HG02610 (cell line): ENCODE results near the gene DXO.

ENCODE experiments used
- ATAC-seq: cut with Tn5 transposase; IDR thresholded peaks from one replicate; pipeline ENCODE4 v1.9.1; 2021; ENCODE audit warnings: mild to moderate bottlenecking, moderate library complexity; ENCODE audit not compliant: unreplicated experiment

The DXO gene

DNA sequence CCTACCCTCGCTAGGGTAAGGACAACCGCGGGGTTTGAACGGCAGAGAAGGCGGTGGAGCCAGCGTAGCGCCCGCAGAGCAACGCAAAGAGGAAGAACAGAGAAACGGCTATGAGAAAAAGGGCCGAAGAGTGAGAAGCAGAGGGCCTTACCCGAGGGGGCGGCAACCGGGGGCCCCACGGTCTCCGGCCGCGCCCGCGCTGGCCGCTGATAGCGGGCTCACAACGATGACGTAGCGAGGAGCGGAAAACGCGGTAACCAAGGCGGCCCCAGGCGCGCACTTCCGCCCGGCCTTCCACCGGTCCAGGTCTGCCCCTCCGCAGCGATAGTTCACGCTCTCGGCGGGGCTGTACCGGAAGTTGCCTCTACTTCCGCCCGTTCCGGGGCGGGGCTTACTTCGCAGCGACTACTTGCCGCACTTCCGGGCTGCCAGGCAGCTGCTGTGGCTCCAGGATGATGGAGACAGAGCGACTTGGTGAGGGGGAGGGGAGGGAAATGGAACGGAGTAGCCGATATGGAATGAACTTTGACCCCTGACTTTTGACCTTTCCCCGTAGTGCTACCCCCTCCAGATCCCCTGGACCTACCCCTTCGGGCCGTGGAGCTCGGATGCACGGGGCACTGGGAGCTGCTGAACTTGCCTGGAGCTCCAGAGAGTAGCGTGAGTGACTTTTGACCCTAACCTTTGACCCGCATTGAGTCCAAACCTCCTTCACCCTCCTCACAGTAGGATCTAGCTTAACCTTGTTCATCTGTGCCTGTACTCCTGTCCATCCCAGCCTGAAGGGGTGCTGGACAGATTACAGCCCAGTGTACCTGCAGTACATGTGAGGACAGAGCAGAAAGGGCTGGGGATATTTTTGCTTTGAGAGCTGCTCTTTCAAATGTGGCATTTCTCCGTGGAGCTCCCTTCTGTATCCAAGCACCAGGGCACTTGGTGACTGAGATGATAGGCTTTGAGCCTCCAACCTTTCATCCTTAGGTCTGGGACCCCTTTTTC, 12.9 kb downstream of the DXO start, which contains the start of the genes NELFE and SKIC2:
Gene NELFE (minus strand): TSS at position 231 of the 999 bp plus-strand sequence. CDS start 525 bp downstream, outside the sequence.
Gene SKIC2 (plus strand): TSS at position 435 of the 999 bp plus-strand sequence. CDS start 18 bp downstream, at position 453.
- peak; percentile 95 for ATAC-seq

DNA sequence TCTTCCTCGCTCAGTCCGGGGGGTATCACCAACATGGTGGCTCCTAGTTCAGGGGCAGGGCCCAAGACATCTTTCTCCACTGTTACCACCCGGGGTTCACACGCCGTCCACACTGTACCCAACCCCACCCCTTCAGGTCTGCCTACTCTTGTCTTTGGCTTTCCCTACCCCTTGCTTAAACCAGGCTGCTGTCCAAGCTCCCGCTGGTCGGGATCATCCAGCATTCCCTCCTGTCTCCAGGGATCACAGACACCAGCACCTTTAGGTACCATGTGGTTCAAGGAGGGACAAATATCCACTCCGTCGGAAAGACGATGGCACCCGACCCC, 13.6 kb downstream of the DXO start:
- no peak for ATAC-seq

DNA sequence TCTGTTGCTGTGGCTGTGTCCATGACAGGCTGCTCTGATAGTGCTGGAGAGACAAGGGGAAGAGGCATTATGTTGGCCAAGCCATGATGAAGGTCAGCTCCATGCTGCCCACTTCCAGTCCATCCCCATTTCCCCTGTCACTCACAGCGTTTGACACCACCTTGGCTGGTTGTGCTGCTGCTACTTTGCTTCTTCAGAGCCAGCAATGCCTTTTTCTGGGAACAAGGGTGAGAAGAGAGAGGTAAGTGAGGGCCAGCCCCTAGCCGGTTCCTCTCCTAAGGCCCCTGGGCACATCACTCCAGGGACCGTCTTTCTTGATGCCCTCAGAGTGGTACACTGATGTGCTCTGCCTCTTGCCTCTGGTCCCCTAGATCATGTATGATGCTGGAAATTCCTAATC, 15.1 kb downstream of the DXO start:
- no peak for ATAC-seq

DNA sequence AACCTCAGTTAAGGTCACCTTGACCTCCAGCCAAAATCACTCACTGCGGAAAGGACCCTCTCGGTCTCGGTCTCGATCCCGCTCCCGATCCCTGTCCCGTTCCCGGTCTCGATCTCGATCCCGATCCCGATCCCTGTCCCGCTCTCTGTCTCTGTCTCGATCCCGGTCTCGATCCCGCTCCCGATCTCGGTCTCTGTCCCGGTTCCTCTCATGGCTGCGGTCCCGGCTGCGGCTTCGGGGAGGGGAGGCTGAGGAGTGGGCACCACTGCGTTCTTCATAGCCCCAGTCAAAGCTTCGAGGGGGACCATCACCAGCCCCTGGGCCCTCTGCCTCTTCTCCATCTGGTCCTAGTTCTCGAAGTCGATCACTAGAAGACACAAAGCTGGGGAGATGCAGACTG, 17.4 kb downstream of the DXO start:
- ATAC-seq, result no peak

DNA sequence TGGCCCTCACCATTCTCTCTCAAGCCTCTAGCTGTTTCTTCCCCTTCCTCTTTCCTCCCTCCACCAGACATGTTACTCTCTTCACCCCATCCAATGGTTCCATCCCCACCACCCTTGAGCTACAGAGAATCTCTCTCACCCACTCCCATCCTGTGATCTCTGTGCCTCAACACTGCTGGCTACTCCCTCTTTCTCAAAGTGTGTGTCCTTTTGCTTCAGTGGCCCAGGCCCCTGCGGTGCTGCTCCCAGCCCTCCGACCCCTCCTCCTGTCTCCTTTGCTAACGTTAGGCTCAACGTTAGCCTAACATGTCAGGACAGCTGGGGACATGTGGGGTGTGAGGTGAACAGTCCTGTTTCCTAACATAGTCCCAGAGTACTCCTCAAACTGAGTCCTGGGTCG, 19.0 kb downstream of the DXO start:
- ATAC-seq, result no peak

DNA sequence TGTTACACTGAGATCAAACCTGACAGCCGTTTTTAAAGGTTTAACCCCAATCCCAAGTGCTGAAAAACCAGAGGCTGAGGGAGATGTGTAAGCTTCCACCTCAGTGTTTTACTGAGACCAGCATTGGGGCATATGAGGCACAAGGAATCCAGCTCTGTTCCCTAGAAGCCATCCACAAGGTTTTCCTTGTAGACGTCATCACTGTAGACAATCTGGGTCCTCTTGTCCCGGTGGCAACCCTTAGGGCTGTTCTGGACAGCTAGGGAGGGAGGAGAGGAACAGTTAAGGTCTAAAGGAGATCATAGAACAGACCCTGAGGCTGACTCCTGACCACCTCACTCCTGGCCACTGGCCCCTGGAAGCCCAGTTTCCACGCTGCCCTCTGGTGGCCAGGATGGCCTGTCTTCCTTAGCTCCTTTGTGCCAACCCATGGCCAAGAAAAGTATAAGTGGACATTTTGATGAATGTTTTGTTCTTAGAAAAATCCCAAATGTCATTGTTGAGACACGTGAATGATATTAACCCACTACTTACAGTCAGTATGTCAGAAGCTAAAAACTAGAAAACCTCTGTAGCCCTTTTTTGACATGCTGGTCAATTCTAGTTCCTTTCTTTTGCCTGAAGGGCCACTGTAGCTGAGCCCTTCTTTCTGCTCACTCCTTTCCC, 19.7 kb downstream of the DXO start:
- no peak for ATAC-seq

DNA sequence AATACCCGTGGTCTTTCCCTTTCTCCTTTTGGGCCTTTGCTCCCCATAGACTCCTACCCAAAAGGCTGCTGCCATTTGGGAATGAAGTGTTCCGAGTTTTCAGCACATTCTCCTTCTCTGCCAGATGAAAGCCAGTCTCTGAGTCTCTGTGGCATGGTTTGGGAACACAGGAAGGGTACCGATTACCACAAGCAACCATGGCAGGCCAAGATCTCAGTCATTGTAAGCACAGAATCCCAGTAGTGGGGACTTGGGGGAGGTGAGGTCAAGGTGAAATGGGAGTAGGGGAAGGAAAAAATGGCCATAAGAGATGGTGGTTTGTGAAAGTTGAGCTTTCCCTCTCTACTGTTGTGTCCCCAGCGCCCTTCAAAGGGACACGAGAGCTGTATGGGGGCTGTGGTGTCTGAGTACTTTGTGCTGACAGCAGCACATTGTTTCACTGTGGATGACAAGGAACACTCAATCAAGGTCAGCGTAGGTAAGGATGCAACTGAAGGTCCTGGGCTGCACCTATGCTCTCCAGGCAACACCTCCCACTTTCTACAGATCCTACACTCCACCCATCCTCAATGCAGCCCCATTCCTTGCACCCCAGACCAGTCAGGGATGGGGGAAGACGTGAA, 21.9 kb downstream of the DXO start:
- no peak for ATAC-seq

DNA sequence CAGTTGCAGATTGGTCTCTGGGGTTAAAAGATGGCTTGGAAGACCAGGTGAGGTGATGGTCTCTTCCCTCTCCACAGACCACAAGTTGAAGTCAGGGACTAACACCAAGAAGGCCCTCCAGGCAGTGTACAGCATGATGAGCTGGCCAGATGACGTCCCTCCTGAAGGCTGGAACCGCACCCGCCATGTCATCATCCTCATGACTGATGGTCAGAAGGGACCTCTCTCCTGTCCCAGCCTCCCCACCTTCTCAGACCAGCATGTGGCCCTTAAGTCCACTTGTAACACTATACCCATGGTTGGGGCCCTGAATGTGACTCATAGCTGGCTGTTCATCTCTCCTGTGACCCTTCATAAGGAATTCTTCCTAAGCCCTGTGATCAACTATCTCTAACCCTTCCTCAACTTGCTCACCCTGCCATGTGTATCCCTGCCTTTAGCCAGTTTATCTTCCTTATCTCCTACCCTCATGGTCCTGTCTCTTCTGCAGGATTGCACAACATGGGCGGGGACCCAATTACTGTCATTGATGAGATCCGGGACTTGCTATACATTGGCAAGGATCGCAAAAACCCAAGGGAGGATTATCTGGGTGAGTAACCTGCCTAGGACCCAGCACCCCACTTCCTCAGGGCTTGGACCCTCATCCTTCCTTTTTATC, 23.1 kb downstream of the DXO start:
- no peak for ATAC-seq

DNA sequence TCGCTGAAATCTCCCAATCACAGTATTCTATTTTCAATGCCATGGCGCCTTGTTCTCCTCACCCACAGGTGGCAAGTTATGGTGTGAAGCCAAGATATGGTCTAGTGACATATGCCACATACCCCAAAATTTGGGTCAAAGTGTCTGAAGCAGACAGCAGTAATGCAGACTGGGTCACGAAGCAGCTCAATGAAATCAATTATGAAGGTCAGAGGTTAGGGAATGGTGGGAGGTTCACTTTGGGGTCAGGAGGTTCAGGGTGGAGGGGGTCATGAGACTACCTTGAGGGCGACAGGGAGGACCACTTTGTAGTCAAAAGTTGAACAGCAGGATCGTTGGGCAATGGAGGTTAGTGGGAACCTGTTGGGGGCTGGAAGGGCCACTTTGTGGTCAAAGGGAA, 23.6 kb downstream of the DXO start:
- ATAC-seq, result no peak

DNA sequence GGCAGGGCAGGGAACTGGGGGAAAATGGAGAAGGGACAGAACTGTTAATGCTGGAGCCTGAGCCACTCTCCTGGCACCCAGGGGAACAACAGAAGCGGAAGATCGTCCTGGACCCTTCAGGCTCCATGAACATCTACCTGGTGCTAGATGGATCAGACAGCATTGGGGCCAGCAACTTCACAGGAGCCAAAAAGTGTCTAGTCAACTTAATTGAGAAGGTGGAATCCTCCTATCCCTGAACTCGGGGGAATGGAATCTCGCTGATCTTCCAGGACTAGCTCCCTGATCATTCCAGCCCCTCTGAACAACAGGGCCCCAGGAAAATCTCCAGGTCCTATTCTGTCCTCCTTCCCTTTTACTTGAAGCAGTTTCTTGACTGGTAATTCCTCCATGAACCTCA, 24.1 kb downstream of the DXO start:
- ATAC-seq, result no peak

DNA sequence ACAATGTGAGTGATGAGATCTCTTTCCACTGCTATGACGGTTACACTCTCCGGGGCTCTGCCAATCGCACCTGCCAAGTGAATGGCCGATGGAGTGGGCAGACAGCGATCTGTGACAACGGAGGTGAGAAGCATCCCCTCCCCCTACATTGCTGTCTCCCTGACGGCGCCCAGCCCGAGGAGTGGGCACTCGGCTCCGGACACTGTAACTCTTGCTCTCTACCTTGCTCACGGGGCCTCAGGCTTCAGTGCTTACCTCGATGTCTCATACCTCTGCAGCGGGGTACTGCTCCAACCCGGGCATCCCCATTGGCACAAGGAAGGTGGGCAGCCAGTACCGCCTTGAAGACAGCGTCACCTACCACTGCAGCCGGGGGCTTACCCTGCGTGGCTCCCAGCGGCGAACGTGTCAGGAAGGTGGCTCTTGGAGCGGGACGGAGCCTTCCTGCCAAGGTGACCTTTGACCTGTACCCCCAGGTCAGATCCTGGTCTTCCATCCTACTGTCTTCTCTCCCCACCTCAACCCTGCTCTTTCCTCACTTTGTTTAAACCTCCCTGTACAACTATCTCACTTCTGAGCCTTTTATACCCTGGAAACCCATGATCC, 24.8 kb downstream of the DXO start:
- no peak for ATAC-seq

DNA sequence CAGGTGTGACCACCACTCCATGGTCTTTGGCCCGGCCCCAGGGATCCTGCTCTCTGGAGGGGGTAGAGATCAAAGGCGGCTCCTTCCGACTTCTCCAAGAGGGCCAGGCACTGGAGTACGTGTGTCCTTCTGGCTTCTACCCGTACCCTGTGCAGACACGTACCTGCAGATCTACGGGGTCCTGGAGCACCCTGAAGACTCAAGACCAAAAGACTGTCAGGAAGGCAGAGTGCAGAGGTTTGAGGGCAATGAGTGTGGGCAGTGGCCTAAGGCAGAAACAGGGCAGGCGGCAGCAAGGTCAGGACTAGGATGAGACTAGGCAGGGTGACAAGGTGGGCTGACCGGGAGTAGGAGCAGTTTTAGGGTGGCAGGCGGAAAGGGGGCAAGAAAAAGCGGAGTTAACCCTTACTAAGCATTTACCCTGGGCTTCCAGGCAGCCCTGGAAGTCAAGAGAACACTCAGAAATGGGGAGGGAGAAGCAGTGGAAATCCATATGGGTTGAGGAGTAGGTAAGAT, 25.5 kb downstream of the DXO start:
- no peak for ATAC-seq

DNA sequence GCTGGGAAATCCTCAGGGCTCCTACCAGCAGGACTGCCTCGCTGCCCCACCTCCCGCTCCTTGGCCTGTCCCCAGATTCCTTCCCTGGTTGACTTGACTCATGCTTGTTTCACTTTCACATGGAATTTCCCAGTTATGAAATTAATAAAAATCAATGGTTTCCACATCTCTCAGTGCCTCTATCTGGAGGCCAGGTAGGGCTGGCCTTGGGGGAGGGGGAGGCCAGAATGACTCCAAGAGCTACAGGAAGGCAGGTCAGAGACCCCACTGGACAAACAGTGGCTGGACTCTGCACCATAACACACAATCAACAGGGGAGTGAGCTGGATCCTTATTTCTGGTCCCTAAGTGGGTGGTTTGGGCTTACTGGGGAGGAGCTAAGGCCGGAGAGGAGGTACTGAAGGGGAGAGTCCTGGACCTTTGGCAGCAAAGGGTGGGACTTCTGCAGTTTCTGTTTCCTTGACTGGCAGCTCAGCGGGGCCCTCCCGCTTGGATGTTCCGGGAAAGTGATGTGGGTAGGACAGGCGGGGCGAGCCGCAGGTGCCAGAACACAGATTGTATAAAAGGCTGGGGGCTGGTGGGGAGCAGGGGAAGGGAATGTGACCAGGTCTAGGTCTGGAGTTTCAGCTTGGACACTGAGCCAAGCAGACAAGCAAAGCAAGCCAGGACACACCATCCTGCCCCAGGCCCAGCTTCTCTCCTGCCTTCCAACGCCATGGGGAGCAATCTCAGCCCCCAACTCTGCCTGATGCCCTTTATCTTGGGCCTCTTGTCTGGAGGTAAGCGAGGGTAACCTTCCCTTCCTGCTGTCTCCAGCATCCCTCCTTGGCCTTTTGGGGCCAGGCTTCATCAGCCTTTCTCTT, 26.2 kb downstream of the DXO start, which contains the start of gene CFB:
Gene CFB (plus strand): TSS at position 589 of the 863 bp plus-strand sequence. CDS start 127 bp downstream, at position 716.
- no peak for ATAC-seq

DNA sequence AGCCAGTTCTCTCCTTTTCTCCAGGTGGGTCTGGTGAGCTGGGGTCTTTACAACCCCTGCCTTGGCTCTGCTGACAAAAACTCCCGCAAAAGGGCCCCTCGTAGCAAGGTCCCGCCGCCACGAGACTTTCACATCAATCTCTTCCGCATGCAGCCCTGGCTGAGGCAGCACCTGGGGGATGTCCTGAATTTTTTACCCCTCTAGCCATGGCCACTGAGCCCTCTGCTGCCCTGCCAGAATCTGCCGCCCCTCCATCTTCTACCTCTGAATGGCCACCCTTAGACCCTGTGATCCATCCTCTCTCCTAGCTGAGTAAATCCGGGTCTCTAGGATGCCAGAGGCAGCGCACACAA, 26.8 kb downstream of the DXO start:
- no peak for ATAC-seq

DNA sequence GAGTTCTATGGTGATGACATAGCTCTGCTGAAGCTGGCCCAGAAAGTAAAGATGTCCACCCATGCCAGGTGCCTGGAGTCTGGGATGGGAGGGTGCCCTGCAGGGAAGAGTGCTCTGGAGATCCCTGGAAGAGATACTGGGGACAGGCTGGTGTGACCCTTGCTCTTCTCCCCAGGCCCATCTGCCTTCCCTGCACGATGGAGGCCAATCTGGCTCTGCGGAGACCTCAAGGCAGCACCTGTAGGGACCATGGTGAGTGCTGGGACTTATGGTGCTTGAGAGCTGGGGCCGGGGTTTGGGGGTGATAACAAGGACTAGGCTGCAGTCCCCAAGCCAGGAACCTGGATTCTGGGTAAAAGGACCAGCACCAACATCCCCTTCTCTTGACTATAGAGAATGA, 28.2 kb downstream of the DXO start:
- no peak for ATAC-seq

DNA sequence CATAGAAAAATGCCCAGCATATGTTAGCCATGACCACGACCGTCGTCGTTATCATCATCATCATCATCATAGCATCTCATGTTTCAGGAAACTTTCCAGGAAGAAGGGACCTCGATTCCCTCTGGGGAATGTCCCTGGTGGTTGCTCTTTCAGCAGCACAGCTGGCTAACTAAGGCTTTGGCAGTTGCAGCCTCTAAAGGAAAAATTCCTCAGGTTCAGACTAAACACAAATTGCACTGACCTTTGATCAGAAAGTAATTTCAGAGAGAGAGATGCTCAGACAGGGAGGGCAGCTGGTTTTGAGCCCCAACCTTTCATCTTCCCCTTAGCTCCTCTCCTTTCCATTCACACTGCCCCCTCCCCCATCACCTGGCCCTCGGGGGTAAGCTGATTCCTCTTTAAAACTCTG, 31.7 kb downstream of the DXO start:
- ATAC-seq, result no peak

DNA sequence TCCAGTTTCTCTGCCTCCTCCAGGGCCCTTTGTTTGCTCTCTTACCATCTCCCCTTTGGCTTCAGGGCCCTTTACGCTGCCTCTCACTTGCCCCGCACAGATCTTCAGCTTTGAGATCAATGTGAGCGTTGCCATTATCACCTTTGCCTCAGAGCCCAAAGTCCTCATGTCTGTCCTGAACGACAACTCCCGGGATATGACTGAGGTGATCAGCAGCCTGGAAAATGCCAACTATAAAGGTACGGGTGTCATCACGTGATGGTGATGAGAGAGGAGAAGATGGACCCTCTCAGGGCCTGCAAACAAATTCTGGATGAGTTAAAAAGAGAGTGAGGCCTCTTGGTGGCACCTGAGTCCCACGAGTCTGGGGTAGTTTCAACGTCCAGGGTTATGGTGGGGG, 36.1 kb downstream of the DXO start:
- no peak for ATAC-seq

DNA sequence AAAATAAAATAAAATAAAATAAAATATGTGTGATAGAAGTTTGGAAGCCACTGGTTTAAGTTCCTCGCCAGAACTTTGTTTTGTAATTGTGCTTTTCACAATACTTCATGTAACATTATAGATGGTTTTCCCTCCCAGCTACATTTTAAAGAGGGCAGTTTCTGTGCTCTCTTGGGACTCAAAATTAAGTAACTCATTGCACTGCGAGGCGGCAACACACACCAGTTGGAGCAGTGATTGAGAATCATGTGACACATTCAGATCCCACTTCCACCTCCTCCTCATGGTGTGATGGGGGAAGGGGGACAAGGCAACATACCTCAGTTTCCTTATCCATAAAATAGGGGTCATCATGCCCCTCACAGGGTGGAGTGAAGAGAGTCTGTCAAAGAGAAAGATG, 36.9 kb downstream of the DXO start:
- ATAC-seq, result no peak

DNA sequence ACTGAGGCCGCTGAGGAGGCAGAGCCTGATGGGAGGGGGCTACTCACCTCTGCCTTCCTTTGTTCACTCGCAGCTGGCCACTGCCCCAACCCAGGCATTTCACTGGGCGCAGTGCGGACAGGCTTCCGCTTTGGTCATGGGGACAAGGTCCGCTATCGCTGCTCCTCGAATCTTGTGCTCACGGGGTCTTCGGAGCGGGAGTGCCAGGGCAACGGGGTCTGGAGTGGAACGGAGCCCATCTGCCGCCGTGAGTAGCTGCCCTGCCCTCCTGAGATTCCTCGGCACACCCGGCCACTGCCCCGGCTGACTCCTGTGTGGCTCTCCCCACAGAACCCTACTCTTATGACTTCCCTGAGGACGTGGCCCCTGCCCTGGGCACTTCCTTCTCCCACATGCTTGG, 38.4 kb downstream of the DXO start:
- no peak for ATAC-seq
